Astrocyte of the hippocampus (primary cell): ENCODE data around the gene ZNF507.
"Not testable (repeated sequence)": the region's sequence is repeated elsewhere in the genome, so short reads cannot be mapped to it uniquely, and the experiment has no call there.

Source experiments
- DNase-seq: peaks from one replicate; pipeline ENCODE4 v3.0.0; 2011; ENCODE audit warnings: low read depth, low spot score

Gene ZNF507

DNA sequence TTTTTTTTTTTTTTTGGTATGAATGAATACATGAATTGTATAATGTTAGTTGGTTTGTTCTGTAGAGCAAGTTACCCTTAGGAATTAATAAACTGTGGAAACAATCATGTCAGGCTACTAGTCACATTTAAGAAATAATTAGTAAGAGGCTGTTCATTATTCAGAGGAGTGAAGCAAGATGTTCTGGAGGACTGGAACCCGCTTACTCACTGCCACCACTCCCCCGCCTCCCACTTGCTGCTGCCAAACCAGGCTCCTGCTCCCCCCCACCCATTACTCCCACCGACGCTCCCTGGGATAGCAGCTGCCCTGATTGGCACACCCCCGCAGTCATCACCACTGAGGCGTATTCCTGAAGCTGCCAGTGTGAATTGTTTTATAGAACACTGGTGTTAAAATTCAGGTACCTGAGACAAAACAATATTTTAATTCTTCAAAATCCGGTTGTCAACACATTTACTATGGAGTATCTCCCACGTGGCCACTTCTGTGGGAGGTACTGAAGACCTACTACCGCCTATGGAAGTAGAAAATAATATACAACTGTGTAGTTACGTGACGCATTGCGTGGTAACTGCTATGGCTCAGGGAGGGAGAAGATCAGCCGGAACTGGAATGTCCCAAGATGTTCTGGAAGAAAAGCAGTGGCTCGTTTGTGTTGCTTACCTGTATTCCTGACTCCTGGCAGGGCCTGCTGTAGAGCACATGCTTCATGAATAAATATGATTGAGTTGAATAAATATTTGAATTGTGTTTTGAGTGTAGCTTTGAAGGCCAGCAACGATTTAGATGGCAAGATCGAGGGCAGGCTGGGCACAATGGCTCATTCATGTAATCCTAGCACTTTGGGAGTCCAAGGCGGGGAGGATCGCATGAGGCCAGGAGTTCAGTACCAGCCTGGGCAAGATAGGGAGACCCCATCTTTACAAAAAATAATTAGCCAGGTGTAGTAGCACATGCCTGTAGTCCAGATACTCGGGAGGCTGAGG lies 61.9 kb downstream of the ZNF507 start:
- peak; percentile 62 for DNase-seq

DNA sequence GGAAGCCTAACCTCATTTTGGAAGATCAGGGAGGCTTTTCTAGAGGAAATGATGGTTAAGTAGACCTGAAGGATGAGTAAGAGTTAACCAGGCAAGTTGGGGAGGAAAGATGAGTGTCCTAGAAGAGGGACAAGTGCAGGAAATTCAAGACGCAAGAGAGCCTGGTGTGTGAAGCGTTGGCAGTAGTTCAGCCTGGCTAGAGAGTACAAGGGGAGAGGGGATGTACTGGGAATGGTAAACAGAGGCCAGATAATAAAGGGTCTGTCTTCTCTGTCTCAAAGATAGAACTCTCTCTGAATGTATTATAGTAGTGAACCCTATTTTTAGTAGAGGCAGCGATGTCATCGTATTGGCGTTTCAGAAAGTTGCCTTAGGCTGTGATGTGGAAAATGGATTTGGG lies 69.8 kb downstream of the ZNF507 start:
- no peak for DNase-seq

DNA sequence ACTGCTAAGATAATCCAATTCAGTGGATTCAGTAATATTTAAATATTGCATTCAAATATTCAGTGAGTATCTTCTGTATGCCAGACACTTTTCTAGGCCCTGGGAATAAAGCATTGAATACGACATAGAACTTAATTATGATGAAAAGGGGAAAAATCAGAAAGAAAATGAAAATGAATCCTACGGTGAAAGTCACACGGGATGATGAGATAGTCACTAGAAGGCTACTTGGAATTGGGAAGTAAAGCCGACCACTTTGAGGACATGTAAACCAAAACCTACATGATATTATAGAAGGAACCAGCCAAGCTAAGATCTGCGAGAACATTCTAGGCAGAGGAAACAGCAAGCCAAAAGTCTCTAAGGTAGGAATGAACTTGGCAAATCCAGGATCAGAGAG lies 70.3 kb downstream of the ZNF507 start:
- no peak for DNase-seq

DNA sequence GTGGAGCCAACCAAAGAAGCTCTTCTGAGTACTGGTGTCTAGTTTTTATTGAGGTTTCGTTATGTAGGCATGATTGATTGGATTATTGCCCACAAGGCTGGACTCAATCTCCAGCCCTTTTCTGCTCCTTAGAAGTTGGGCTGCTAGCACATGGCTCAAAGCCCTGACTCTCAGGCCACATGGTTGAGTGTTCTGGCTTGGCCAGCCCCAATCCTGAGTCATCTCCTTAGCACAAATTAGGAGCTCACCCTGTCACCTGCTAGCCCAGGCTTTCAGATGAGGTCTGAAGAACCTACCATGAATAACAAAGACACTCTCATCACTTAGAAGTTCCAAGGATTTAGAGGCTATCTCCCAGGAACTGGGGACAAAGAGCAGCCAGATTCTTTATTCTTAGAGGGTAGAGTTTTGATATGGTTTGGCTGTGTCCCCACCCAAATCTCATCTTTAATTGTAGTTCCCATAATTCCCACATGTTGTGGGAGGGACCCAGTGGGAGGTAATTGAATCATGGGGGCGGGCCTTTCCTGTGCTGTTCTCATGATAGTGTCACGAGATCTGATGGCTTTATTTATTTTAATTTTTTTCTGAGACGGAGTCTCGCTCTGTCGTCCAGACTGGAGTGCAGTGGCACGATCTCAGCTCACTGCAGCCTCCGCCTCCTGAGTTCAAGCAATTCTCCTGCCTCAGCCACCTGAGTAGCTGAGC lies 71.5 kb downstream of the ZNF507 start:
- peak; percentile 48 for DNase-seq

DNA sequence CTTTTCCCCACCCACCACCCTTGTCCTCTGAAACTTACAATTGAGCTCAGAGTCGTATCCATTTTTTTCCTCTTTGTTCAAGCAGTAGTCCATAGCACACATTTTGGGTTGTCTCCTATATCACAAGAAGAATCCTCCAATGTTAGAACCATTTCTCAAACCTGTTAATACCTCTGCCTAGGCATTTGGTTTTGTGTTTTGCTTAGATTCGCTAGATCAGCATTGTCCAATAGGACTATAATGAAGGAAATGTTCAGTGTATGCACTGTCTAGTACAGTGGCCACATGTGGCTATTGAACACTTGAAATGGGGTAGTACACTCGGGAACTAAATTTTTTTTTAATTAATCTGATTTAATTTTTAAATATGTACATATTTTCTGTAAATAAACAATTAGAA lies 72.7 kb downstream of the ZNF507 start:
- DNase-seq: no peak

DNA sequence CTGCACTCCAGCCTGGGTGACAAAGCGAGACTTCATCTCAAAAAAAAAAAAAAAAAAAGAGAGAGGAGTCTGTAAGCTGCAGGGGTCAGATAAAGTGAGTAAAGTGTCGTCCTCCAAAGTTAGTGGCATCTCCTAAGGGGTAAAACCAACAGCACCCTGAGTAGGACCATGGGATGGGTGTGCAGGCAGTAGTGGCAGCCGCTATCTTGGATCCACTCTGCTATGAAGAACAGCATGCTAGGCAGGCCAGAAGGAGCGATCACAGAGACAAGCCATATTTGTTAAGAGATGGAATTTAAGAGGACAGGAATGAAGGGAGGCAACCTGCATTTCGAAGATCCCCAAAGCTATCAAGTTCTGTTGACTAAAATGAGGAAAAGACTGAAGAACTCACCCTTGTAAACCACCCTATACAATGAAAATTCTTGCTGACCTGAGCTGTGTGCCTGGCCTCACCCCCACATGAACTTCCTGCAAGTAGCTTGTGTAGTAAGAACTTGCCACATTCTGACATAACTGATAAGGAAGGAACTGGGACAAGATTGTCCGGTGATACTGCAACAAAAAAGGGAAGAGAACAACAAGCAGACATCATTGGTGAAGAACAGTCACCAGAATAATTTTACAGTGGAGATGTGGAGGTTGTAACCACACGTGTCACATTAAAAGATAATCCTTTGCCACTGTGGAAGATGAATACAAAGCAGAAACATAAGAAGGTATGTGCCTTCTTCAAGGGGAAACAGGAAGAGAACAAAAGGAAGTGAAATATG lies 76.4 kb downstream of the ZNF507 start:
- no peak for DNase-seq

DNA sequence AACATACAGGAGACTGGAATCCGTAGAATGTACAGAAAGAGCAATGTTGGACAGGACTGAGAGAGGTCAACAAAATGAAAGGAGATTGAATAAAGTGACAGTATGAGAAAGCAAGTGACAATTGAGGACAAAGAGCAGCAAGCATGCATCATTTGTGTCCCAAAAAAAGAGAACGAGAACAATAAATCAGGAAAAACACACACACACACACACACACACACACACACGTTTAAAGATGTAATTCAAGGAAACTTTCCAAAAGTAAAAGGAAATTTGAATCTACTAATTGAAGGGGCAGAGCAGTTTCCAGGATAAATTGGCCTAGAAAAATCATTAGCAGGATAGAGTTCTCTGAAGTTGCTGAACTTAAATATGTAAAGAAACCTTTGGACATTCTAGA lies 77.0 kb downstream of the ZNF507 start:
- no peak for DNase-seq

DNA sequence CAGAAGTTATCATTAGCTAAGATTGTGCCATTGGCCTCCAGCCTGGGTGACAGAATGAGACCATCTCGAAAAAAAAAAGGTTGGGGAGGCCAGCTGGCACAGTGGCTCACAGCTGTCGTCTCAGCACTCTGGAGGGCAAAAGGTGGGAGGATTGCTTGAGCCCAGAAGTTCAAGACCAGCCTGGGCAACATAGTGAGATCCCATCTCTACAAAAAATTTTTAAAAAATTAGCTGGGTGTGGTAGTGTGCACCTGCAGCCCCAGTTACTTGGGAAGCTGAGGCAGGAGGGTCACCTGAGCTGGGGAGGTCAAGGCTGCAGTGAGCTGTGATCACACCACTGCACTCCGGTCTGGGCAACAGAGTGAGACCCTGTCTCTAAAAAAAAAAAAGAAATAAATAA lies 78.5 kb downstream of the ZNF507 start:
- not testable (repeated sequence) for DNase-seq

DNA sequence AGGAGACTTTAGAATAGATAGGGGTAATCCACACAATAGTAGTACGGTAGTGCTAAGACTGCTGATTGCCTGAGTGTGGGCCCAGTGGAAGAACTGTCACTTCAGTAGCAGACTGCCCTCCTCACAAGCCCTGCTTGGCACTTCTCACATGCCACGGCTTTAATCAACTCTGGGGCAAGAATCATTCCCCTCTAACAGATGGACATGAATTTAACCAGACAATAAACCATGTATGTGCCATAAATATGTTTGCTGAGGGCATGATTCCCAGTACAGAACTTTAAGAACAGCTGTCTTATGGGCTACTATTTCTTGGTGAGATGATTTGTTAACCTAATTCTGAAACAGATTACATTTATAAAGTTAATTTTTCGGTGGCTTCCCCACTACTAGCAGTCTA lies 82.1 kb downstream of the ZNF507 start:
- DNase-seq: no peak

DNA sequence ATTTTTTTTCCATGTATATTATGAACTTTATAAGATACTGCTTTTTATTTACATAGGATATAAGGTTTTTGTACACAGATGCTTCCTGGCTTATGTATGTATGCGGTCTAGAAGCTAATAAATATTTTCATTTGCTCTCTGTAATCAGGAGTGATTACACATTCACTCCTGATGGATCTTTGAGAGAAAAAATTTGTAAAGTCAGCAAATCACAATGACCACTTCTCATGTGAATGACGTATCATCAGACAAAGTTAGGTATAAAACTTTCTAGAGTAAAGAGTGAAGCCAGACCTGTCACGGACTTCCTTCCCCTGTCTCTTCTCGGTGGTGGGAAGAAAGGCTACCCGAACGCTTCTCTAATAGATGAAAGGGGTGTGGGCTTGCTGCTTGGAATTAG lies 91.3 kb downstream of the ZNF507 start:
- DNase-seq: no peak

DNA sequence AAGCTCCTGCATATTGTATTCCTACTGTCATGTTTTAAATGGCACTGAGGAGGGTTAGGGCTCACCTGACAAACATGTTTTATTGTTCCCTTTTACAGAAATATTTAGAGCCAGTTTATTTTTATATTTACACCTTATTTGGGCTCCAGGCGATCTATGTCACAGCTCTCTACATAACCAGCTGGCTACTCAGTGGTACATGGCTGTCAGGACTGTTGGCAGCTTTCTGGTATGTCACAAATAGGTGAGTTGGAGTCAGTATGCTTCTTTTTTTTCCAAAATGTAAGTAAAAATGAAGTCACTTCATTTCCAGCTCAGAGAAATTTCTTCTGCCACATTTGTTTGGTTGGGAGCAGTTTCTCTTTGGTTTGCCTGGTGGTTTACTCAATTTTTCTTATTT lies 91.7 kb downstream of the ZNF507 start:
- DNase-seq: no peak
